HG03521 (cell line): Measurements from ENCODE around the gene CBY3.
"Not testable (repeated sequence)": the region's sequence is repeated elsewhere in the genome, so short reads cannot be mapped to it uniquely, and the experiment has no call there.

Source experiments
- ATAC-seq: cut with Tn5 transposase; IDR thresholded peaks from one replicate; pipeline ENCODE4 v1.9.1; 2021; ENCODE audit warnings: mild to moderate bottlenecking, moderate library complexity; ENCODE audit not compliant: unreplicated experiment

The CBY3 gene

GRCh38 chr5:179678223-179679013 lies 2.4 kb downstream of the CBY3 start:
- ATAC-seq, result peak; percentile 87

DNA sequence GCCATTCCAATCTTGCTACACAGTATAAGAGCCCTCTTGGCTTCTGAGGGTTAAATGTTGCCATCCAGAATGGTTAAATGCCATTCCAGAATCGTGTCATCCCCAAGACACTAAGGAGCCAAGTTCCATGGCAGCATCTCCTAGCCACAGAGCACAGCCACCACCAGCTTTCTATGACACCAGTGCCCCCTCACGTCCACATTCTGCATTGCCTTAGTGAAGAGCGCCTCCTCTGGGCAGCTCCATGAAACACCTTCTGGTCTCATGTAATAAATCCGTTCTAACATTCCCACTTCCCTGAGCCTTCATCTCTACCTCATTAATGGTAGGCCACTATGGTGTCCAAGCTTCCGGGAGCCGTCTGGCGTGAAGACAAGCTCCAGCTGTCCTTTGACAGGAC lies 12.4 kb downstream of the CBY3 start:
- ATAC-seq, result no peak

GRCh38 chr5:179661647-179662046 lies 19.2 kb downstream of the CBY3 start:
- not testable (repeated sequence) for ATAC-seq

DNA sequence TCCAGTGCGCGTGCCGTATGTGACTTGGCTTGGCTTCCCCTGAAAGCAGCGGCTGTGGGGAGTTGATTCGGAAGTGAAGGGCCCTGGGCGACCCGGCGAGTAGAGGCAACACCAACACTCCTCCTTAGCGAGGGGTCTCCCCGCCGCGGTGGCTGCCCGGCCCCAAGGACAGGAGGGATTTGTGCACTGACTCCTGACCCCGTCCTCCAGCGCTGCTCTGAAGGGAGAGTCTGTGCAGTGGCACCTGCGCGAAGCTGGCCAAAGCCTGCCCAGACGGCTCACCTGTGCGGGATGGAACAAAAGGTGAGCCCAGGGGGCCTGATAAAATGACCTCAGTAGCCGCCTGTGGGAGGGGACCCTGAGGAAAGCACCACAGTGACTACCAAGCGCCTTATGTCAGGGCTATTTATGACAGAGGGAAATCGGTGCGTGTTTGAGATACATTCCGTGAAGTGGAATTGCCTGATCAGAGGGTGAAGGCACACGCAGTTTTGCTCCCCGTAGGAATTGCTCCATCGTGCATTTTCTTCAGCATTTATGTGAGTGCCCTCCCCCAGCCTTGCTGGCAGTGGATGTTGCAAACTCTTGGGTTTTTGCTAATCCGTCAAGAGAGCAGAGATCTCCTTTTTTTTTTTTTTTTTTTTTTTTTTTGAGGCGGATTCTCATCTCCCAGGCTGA lies 22.5 kb downstream of the CBY3 start:
- peak; percentile 60 for ATAC-seq

- ATAC-seq, result peak; percentile 93
Measured at GRCh38 chr5:179657302-179658178, 23.3 kb downstream of the CBY3 start.

DNA sequence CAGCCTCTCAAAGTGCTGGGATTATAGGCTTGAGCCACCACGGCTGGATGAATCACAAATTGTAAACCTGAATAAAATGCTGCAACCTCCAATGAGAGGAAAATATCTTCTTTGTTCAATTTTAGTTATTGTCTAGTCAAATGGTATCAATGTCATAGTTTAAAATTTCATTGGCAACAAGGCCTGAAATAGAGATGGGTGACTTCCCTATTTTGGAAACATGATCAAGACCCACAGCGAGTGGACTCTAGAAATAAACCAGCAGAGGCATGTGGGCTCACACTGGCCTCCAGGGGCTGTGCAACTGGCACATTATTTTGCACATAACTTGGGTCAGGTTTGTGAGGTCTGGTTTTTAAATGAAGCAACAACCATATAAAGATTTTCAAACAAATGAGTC lies 27.7 kb downstream of the CBY3 start:
- ATAC-seq, result not testable (repeated sequence)

DNA sequence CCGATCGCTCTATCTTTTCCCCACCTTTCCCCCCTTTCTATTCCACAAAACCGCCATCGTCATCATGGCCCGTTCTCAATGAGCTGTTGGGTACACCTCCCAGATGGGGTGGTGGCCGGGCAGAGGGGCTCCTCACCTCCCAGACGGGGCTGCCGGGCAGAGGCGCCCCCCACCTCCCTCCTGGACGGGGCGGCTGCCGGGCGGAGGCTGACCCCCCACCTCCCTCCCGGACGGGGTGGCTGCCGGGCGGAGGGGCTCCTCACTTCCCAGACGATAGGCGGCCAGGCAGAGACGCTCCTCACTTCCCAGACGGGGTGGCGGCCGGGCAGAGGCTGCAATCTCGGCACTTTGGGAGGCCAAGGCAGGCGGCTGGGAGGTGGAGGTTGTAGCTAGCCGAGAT lies 30.6 kb downstream of the CBY3 start:
- not testable (repeated sequence) for ATAC-seq

DNA sequence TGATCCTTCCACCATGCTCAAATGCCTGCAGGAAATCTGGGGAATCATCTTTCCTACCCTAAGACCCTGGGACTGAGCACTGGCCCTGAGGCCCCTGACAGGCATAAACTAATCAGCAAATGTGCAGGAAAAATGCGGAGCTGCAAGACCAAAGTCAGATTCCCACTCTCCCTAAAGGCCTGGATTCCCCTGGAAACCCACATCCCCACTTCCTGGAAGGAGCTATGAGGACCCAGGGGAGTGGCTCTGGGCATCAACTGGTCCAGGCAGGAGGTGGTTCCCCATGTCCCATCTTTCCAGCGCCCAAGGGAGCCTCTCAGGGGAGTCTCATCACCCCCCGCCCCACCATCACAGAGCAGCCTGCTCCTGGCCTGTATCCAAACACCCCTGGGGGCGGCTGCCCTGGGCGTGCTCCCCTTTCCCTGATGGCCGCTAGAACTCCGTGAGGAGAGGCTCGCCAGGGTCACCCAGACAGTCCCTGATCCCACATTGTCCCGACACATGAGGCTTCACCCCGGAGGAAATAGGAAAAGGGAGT lies 31.6 kb downstream of the CBY3 start:
- not testable (repeated sequence) for ATAC-seq

- ATAC-seq, result no peak
Measured at GRCh38 chr5:179648410-179648809, 32.4 kb downstream of the CBY3 start.

DNA sequence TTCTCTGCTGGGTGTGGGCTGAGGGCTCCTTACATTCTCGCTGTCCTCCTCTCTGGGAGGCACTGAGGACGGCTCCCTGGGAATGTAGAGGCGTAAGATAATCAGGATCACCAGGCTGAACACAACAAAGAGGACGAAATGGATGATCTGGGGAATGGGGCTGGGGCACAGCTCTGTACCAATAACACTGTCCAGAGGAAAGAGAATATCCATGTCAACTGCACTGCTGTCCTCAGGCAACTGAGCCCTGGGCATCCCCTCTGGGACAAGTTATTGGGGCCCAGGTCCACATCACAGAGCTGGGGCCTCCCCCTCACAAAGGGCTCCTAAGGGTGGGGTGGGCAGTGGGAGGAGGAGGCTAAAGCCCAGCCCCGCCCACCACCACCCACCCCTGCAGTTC lies 36.1 kb downstream of the CBY3 start:
- ATAC-seq, result not testable (repeated sequence)

GRCh38 chr5:179643141-179643920 lies 37.5 kb downstream of the CBY3 start:
- ATAC-seq, result not testable (repeated sequence)

- ATAC-seq, result not testable (repeated sequence)
Measured at GRCh38 chr5:179642626-179643025, 38.2 kb downstream of the CBY3 start.

DNA sequence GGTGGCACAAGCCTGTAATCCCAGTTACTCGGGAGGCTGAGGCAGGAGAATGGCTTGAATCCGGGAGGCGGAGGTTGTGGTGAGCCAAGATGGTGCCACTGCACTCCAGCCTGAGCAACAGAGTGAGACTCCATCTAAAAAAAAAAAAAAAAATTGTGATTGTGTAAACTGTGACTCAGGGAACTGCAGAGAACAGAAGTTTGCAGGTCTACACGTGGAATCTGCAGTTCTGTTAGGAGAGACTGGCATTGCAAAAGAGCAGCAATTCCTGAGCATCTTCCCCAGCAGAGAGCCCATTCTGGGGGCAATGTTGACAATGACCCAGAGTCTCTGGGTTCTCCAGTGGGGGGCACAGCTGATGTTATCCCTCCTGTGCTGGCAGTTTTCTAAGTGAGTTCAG lies 39.1 kb downstream of the CBY3 start:
- not testable (repeated sequence) for ATAC-seq

GRCh38 chr5:179639296-179639695 lies 41.5 kb downstream of the CBY3 start:
- ATAC-seq, result not testable (repeated sequence)

- ATAC-seq, result peak; percentile 90
Measured at GRCh38 chr5:179634370-179635172, 46.3 kb downstream of the CBY3 start.

DNA sequence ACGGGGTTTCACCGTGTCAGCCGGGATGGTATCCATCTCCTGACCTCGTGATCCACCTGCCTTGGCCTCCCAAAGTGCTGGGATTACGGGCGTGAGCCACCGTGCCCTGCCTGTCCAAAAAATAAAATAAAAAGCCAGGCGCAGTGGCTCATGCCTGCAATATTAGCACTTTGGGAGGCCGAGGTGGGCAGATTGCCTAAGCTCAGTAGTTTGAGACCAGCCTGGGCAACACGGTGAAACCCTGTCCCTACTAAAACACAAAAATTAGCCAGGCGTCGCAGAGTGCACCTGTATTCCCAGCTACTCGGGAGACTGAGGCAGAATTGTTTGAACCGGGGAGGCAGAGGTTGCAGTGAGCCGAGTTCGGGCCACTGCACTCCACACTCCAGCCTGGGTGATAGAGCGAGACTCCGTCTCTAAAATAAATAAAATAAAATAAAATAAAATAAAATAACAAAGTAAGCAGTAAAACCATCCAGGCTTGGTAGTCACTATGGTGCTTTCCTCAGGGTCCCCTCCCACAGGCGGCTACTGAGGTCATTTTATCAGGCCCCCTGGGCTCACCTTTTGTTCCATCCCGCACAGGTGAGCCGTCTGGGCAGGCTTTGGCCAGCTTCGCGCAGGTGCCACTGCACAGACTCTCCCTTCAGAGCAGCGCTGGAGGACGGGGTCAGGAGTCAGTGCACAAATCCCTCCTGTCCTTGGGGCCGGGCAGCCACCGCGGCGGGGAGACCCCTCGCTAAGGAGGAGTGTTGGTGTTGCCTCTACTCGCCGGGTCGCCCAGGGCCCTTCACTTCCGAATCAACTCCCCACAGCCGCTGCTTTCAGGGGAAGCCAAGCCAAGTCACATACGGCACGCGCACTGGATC lies 47.1 kb downstream of the CBY3 start:
- peak; percentile 47 for ATAC-seq
